Measurements from ENCODE around the gene APLN.

GRCh38 chrX:129693354-129693753, 38.6 kb upstream of the APLN start:
- TF ChIP-seq POLR2AphosphoS5 (IDR thresholded peaks at IDR 0.05; ENCODE audit: borderline replicate concordance, low read depth, low read length) (no peak), EZH2 (IDR thresholded peaks at IDR 0.05) (no peak), FOXP2 (optimal IDR thresholded peaks at IDR 0.05; ENCODE audit: control extremely low read depth, extremely low read length, insufficient read depth) (no peak)

Measured in SK-N-MC (cell line).